Fibroblast of skin of left biceps (primary cell): ENCODE results near the gene ZNF490.
"Not testable (repeated sequence)": the region's sequence is repeated elsewhere in the genome, so short reads cannot be mapped to it uniquely, and the experiment has no call there.

Experiments
- DNase-seq, 2 experiments: peaks; one replicate each; pipeline ENCODE4 v3.0.0-alpha.2; 2013; ENCODE audit warnings: low read depth in 2 of 2

Gene ZNF490

GRCh38 chr19:12621253-12622024 lies 10.8 kb upstream of the ZNF490 start:
- not testable (repeated sequence) for DNase-seq

GRCh38 chr19:12617646-12618045 lies 7.0 kb upstream of the ZNF490 start:
- DNase-seq: no peak

GRCh38 chr19:12611361-12611699 lies 717 bp upstream of the ZNF490 start:
- peak; percentile 18 to 37 for DNase-seq

- DNase-seq: no peak
Observed at GRCh38 chr19:12607631-12608030, 3.0 kb downstream of the ZNF490 start.

- no peak for DNase-seq
Observed at GRCh38 chr19:12606796-12607195, 3.8 kb downstream of the ZNF490 start.

- no peak for DNase-seq
Observed at GRCh38 chr19:12603714-12604113, 6.9 kb downstream of the ZNF490 start.

GRCh38 chr19:12597594-12597993 lies 13.0 kb downstream of the ZNF490 start:
- DNase-seq: no peak

- DNase-seq: no peak
Observed at GRCh38 chr19:12596927-12597548, 13.6 kb downstream of the ZNF490 start.

GRCh38 chr19:12596485-12596884 lies 14.1 kb downstream of the ZNF490 start:
- DNase-seq: no peak

- DNase-seq: no peak
Observed at GRCh38 chr19:12581100-12581499, 29.5 kb downstream of the ZNF490 start.

- DNase-seq: no peak
Observed at GRCh38 chr19:12580180-12580694, 30.4 kb downstream of the ZNF490 start.

- DNase-seq: no peak
Observed at GRCh38 chr19:12578641-12579040, 32.0 kb downstream of the ZNF490 start.

GRCh38 chr19:12574036-12574435 lies 36.6 kb downstream of the ZNF490 start:
- no peak for DNase-seq

- no peak for DNase-seq
Observed at GRCh38 chr19:12567951-12568350, 42.7 kb downstream of the ZNF490 start.

- DNase-seq: not testable (repeated sequence)
Observed at GRCh38 chr19:12566380-12566779, 44.2 kb downstream of the ZNF490 start.

- peak; percentile 42 to 50 for DNase-seq
Observed at GRCh38 chr19:12564016-12564664, 46.5 kb downstream of the ZNF490 start.

GRCh38 chr19:12555456-12555930 lies 55.1 kb downstream of the ZNF490 start:
- no peak for DNase-seq

GRCh38 chr19:12551060-12551832 lies 59.4 kb downstream of the ZNF490 start, which contains the start of gene ZNF564:
Gene ZNF564, minus strand, starts transcription at chr19:12551482. Its CDS starts 150 bp downstream, at chr19:12551332.
- DNase-seq: peak; percentile 92 to 93

GRCh38 chr19:12546903-12547302 lies 63.7 kb downstream of the ZNF490 start:
- DNase-seq: no peak

- no peak for DNase-seq
Observed at GRCh38 chr19:12546068-12546467, 64.5 kb downstream of the ZNF490 start.

GRCh38 chr19:12545267-12545666 lies 65.3 kb downstream of the ZNF490 start:
- DNase-seq: no peak

- DNase-seq: no peak
Observed at GRCh38 chr19:12544401-12544876, 66.2 kb downstream of the ZNF490 start.
